Measurements from ENCODE around the gene SSMEM1.
"Not testable (repeated sequence)": the region's sequence is repeated elsewhere in the genome, so short reads cannot be mapped to it uniquely, and the experiment has no call there.

SSMEM1 gene

GRCh38 chr7:130207642-130208041 lies at the start of gene SSMEM1:
Gene SSMEM1 (plus strand): TSS chr7:130207860. CDS start chr7:130207911, 51 bp downstream.
- DNase-seq (ENCODE audit: low spot score), result no peak

GRCh38 chr7:130160023-130160422 lies 47.6 kb upstream of the SSMEM1 start:
- no peak for DNase-seq (ENCODE audit: low spot score)

- DNase-seq (ENCODE audit: low spot score), result no peak
Measured at GRCh38 chr7:130160455-130160854, 47.2 kb upstream of the SSMEM1 start.

- DNase-seq (ENCODE audit: low spot score), result no peak
Measured at GRCh38 chr7:130162196-130162595, 45.5 kb upstream of the SSMEM1 start.

GRCh38 chr7:130174237-130174959 lies 33.3 kb upstream of the SSMEM1 start:
- no peak for DNase-seq (ENCODE audit: low spot score)

- no peak for DNase-seq (ENCODE audit: low spot score)
Measured at GRCh38 chr7:130178251-130178650, 29.4 kb upstream of the SSMEM1 start.

- no peak for DNase-seq (ENCODE audit: low spot score)
Measured at GRCh38 chr7:130179631-130180030, 28.0 kb upstream of the SSMEM1 start.

- no peak for DNase-seq (ENCODE audit: low spot score)
Measured at GRCh38 chr7:130180571-130181262, 26.9 kb upstream of the SSMEM1 start.

GRCh38 chr7:130181263-130181605 lies 26.4 kb upstream of the SSMEM1 start:
- DNase-seq (ENCODE audit: low spot score), result no peak

GRCh38 chr7:130182990-130183389 lies 24.7 kb upstream of the SSMEM1 start:
- no peak for DNase-seq (ENCODE audit: low spot score)

- not testable (repeated sequence) for DNase-seq (ENCODE audit: low spot score)
Measured at GRCh38 chr7:130184349-130184748, 23.3 kb upstream of the SSMEM1 start.

- DNase-seq (ENCODE audit: low spot score), result no peak
Measured at GRCh38 chr7:130187360-130187759, 20.3 kb upstream of the SSMEM1 start.

- no peak for DNase-seq (ENCODE audit: low spot score)
Measured at GRCh38 chr7:130189343-130189742, 18.3 kb upstream of the SSMEM1 start.

- DNase-seq (ENCODE audit: low spot score), result no peak
Measured at GRCh38 chr7:130191791-130192190, 15.9 kb upstream of the SSMEM1 start.

- DNase-seq (ENCODE audit: low spot score), result no peak
Measured at GRCh38 chr7:130195396-130195795, 12.3 kb upstream of the SSMEM1 start.

GRCh38 chr7:130196476-130196875 lies 11.2 kb upstream of the SSMEM1 start:
- DNase-seq (ENCODE audit: low spot score), result no peak

- DNase-seq (ENCODE audit: low spot score), result no peak
Measured at GRCh38 chr7:130197094-130197493, 10.6 kb upstream of the SSMEM1 start.

GRCh38 chr7:130201796-130202195 lies 5.9 kb upstream of the SSMEM1 start:
- DNase-seq (ENCODE audit: low spot score), result no peak

GRCh38 chr7:130205084-130205947 lies 2.3 kb upstream of the SSMEM1 start, which contains the start of gene TMEM209:
Gene TMEM209 (minus strand): TSS chr7:130205406. CDS start chr7:130205375, 31 bp downstream.
- peak; percentile 93 for DNase-seq (ENCODE audit: low spot score)

GRCh38 chr7:130207033-130207432 lies 627 bp upstream of the SSMEM1 start:
- DNase-seq (ENCODE audit: low spot score), result no peak

GRCh38 chr7:130208516-130208915 lies 856 bp downstream of the SSMEM1 start:
- DNase-seq (ENCODE audit: low spot score), result no peak

- DNase-seq (ENCODE audit: low spot score), result no peak
Measured at GRCh38 chr7:130210181-130210935, 2.7 kb downstream of the SSMEM1 start.

Measured in germinal center (tissue), 1 donor.